NK-92 (cell line): ENCODE measurements around the gene RAB17.

Experiments
- DNase-seq: peaks from one replicate; lab custom pipeline; 2025; ENCODE audit not compliant: unreplicated experiment; lab: John Stamatoyannopoulos, UW

RAB17 gene

GRCh38 chr2:237565974-237566373 lies 24.6 kb downstream of the RAB17 start:
- no peak for DNase-seq

GRCh38 chr2:237564526-237565131 lies 25.9 kb downstream of the RAB17 start:
- no peak for DNase-seq

GRCh38 chr2:237563816-237564215 lies 26.7 kb downstream of the RAB17 start:
- DNase-seq = no peak

- DNase-seq = no peak
Observed at GRCh38 chr2:237561221-237561620, 29.3 kb downstream of the RAB17 start.

- DNase-seq = no peak
Observed at GRCh38 chr2:237558961-237559641, 31.4 kb downstream of the RAB17 start.

- no peak for DNase-seq
Observed at GRCh38 chr2:237557633-237558015, 32.9 kb downstream of the RAB17 start.

GRCh38 chr2:237556773-237557632 lies 33.5 kb downstream of the RAB17 start:
- DNase-seq = no peak

- no peak for DNase-seq
Observed at GRCh38 chr2:237555560-237555959, 35.0 kb downstream of the RAB17 start.

- no peak for DNase-seq
Observed at GRCh38 chr2:237553948-237554347, 36.6 kb downstream of the RAB17 start.

- DNase-seq = no peak
Observed at GRCh38 chr2:237552908-237553307, 37.6 kb downstream of the RAB17 start.

- no peak for DNase-seq
Observed at GRCh38 chr2:237551071-237551574, 39.4 kb downstream of the RAB17 start.

GRCh38 chr2:237549643-237550415 lies 40.7 kb downstream of the RAB17 start:
- DNase-seq = no peak

GRCh38 chr2:237549216-237549615 lies 41.3 kb downstream of the RAB17 start:
- no peak for DNase-seq

- DNase-seq = no peak
Observed at GRCh38 chr2:237547841-237548416, 42.6 kb downstream of the RAB17 start.

- no peak for DNase-seq
Observed at GRCh38 chr2:237546876-237547395, 43.6 kb downstream of the RAB17 start.

- DNase-seq = no peak
Observed at GRCh38 chr2:237546040-237546875, 44.3 kb downstream of the RAB17 start.

- no peak for DNase-seq
Observed at GRCh38 chr2:237542001-237542704, 48.4 kb downstream of the RAB17 start.

- DNase-seq = no peak
Observed at GRCh38 chr2:237541243-237541642, 49.3 kb downstream of the RAB17 start.

GRCh38 chr2:237540823-237541222 lies 49.7 kb downstream of the RAB17 start:
- DNase-seq = no peak
